Suprapubic skin (tissue), 4 donors: ENCODE measurements around the gene ELN. TPM values are rescaled to one million over a fixed set of nuclear protein-coding genes. Genes with fewer than 3 reads are reported as not detected.

Experiments
- DNase-seq, 2 donors: peaks; one replicate each; pipeline ENCODE4 v3.0.0-alpha.2; 2019; ENCODE audit warnings: low spot score in 2 of 2
- H3K27ac ChIP-seq: fragments of 200-600 bp; sonication (generic); one replicate; pipeline ENCODE4 v1.5.1; 2019
- H3K27me3 ChIP-seq: fragments of 200-600 bp; sonication (generic); one replicate; pipeline ENCODE4 v1.5.1; 2019
- H3K36me3 ChIP-seq: fragments of 200-600 bp; sonication (generic); one replicate; pipeline ENCODE4 v1.5.1; 2019
- H3K4me1 ChIP-seq: fragments of 200-600 bp; sonication (generic); one replicate; pipeline ENCODE4 v1.5.1; 2019
- H3K4me3 ChIP-seq: fragments of 200-600 bp; sonication (generic); one replicate; pipeline ENCODE4 v1.5.1; 2019; ENCODE audit warnings: mild to moderate bottlenecking
- H3K9me3 ChIP-seq: fragments of 200-600 bp; sonication (generic); one replicate; pipeline ENCODE4 v1.5.1; 2019
- CTCF ChIP-seq, 2 donors: fragments of 200-600 bp in 1 of 2; fragments of 450-650 bp in 1 of 2; sonication (generic) in 1 of 2; IDR thresholded peaks; one replicate each; pipeline ENCODE4 v1.5.1; 2016 to 2019; ENCODE audit warnings: antibody characterized with exemption in 2 of 2, mild to moderate bottlenecking in 1 of 2, moderate library complexity in 1 of 2
- EP300 ChIP-seq: sonication (generic); formaldehyde crosslinking; IDR thresholded peaks from one replicate; pipeline ENCODE4 v1.6.1; 2017; ENCODE audit warnings: antibody characterized with exemption
- POLR2A ChIP-seq, 2 donors: fragments of 450-650 bp; IDR thresholded peaks; one replicate each; pipeline ENCODE4 v1.6.1; 2017; ENCODE audit warnings: antibody characterized with exemption in 2 of 2, mild to moderate bottlenecking in 2 of 2, moderate library complexity in 2 of 2
- POLR2AphosphoS5 ChIP-seq, 3 donors: sonication (generic); formaldehyde crosslinking; IDR thresholded peaks; one replicate each; pipeline ENCODE4 v1.6.1; 2017; ENCODE audit warnings: antibody characterized with exemption in 3 of 3
- WGBS: methylation state at CpG from one replicate; pipeline ENCODE4 v1.1.5; 2018; 5-methylcytosine and 5-hydroxymethylcytosine counted together
- total RNA-seq, 4 donors: library from RNA; depleted of rRNA; stranded (reverse); fragments of >200 nt; gene quantifications; one replicate each; pipeline ENCODE4 v1.1.0, GENCODE V29; 2016

The ELN gene
- total RNA-seq, 4 donors from 2014 or later: 7.7 to 30.7 (median 25.1) TPM

- Histone ChIP-seq H3K9me3 (no peaks in the 10 kb centered on the region), H3K4me1 (peaks cover 37% of the 10 kb centered on the region), H3K27me3 (no peaks in the 10 kb centered on the region), H3K27ac (no peak overlapping the region), H3K4me3 (no peak overlapping the region), H3K36me3 (no peaks in the 10 kb centered on the region)
- TF ChIP-seq CTCF (IDR thresholded peaks at IDR 0.05): no peak
- no peak for TF ChIP-seq POLR2AphosphoS5 (IDR thresholded peaks at IDR 0.05)
- TF ChIP-seq EP300: no peak
- no peak for TF ChIP-seq POLR2A (IDR thresholded peaks at IDR 0.05)
- DNase-seq: no peak
- WGBS: 62% methylated on average over 16 of the region's 16 CpGs
These were observed 25.4 kb upstream of the ELN start for GRCh38 chr7:74002474-74003017.

GRCh38 chr7:74003621-74004020 is 24.4 kb upstream of the ELN start:
- no peaks in the 10 kb centered on the region for H3K9me3 ChIP-seq
- TF ChIP-seq POLR2A (IDR thresholded peaks at IDR 0.05): no peak
- no peak for TF ChIP-seq CTCF (IDR thresholded peaks at IDR 0.05)
- TF ChIP-seq POLR2AphosphoS5 (IDR thresholded peaks at IDR 0.05): no peak
- TF ChIP-seq EP300: no peak
- H3K36me3 ChIP-seq: no peaks in the 10 kb centered on the region
- peaks cover 37% of the 10 kb centered on the region for H3K4me1 ChIP-seq
- no peaks in the 10 kb centered on the region for H3K27me3 ChIP-seq
- no peak overlapping the region for H3K27ac ChIP-seq
- H3K4me3 ChIP-seq: no peak overlapping the region
- DNase-seq: no peak
- 82% methylated on average over 8 of the region's 8 CpGs for WGBS

GRCh38 chr7:74006032-74006431 is 21.9 kb upstream of the ELN start:
- Histone ChIP-seq H3K36me3 (no peaks in the 10 kb centered on the region), H3K4me1 (peaks cover 22% of the 10 kb centered on the region), H3K4me3 (no peak overlapping the region), H3K9me3 (no peaks in the 10 kb centered on the region), H3K27me3 (no peaks in the 10 kb centered on the region), H3K27ac (no peak overlapping the region)
- no peak for DNase-seq
- WGBS: 69% methylated on average over 3 of the region's 5 CpGs
- no peak for TF ChIP-seq POLR2A (IDR thresholded peaks at IDR 0.05)
- TF ChIP-seq POLR2AphosphoS5 (IDR thresholded peaks at IDR 0.05): no peak
- no peak for TF ChIP-seq EP300
- no peak for TF ChIP-seq CTCF (IDR thresholded peaks at IDR 0.05)

GRCh38 chr7:74006451-74007241 is 21.3 kb upstream of the ELN start:
- TF ChIP-seq CTCF (IDR thresholded peaks at IDR 0.05) (no peak), POLR2AphosphoS5 (IDR thresholded peaks at IDR 0.05) (no peak)
- WGBS: 43% methylated on average over 11 of the region's 12 CpGs
- Histone ChIP-seq H3K27me3 (no peaks in the 10 kb centered on the region), H3K4me1 (peaks cover 22% of the 10 kb centered on the region), H3K27ac (no peak overlapping the region), H3K4me3 (no peak overlapping the region), H3K9me3 (no peaks in the 10 kb centered on the region), H3K36me3 (no peaks in the 10 kb centered on the region)
- DNase-seq: no peak

- Histone ChIP-seq H3K9me3 (no peaks in the 10 kb centered on the region), H3K4me1 (peaks cover 19% of the 10 kb centered on the region), H3K27me3 (no peaks in the 10 kb centered on the region), H3K36me3 (no peaks in the 10 kb centered on the region), H3K4me3 (no peak overlapping the region), H3K27ac (no peak overlapping the region)
- TF ChIP-seq POLR2AphosphoS5 (IDR thresholded peaks at IDR 0.05) (no peak), EP300 (no peak), CTCF (IDR thresholded peaks at IDR 0.05) (no peak), POLR2A (IDR thresholded peaks at IDR 0.05) (no peak)
- DNase-seq: no peak
These were observed 20.8 kb upstream of the ELN start for GRCh38 chr7:74007242-74007567.
